LNCAP (cell line): ENCODE results near the gene PTPN1.

Experiments
- CTCF ChIP-seq: fragments of 450-650 bp; IDR thresholded peaks from 2 replicates; pipeline ENCODE4 v1.5.1; 2017; ENCODE audit warnings: mild to moderate bottlenecking

PTPN1 gene

DNA sequence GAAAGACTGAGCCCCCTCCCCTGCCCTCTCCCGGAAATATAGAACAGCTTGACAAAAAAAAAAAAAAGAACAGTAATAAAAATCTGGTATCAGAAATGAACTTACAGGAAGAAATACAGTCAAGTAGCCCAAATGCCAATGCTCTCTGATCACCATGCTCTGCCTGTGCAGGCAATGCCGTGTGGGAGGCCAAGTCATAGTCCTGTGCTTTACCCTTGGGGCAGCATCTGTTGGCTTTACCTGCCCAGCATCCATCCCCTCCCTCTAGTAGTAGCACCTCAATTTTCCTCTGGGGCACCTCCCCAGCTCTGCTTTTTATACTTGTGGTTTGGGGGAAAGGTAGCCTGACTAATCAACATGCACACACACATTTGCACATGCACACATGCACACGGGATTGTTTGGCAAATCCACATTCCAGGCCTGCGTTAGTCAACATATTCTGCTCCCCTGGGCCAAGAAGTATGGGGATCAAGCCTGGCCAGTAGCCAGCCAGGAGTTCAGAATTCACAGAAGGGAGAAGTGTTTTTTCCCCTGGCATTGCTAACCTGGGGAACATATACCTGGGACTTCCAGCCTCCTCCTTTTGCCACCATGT lies 111.0 kb downstream of the PTPN1 start:
- TF ChIP-seq CTCF, result no peak

DNA sequence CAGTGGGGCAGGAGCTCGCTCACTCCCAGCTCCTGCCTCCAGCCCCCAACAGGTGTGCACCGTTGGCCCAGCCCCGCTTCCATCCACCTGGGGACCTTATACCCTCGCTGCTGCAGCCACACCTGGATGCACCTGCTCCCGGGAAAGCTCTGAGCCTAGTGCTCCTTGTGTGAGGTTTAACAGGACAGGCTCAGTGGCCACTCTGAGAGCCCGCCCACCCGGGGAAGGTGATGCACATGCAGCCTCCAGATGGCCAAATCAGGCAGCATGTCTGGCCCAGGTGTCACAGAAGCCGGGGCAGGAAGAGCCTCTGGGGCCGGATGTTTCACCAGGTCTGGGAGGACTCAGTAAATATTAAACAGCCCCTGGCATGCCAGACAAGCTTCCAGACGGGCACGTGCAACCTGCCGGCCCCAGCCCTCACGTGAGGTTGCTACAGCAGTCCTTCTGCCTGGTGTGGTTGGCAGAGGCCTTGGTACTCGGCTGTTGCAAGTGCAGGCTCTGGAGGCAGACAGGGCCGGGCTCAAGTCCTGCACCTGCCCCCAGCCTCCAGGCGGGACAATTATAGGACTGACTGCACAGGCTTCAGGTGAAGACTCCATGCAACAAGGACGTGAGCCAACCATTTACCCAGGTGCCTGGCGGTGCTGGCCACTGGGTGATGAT lies 114.3 kb downstream of the PTPN1 start:
- TF ChIP-seq CTCF, result no peak

DNA sequence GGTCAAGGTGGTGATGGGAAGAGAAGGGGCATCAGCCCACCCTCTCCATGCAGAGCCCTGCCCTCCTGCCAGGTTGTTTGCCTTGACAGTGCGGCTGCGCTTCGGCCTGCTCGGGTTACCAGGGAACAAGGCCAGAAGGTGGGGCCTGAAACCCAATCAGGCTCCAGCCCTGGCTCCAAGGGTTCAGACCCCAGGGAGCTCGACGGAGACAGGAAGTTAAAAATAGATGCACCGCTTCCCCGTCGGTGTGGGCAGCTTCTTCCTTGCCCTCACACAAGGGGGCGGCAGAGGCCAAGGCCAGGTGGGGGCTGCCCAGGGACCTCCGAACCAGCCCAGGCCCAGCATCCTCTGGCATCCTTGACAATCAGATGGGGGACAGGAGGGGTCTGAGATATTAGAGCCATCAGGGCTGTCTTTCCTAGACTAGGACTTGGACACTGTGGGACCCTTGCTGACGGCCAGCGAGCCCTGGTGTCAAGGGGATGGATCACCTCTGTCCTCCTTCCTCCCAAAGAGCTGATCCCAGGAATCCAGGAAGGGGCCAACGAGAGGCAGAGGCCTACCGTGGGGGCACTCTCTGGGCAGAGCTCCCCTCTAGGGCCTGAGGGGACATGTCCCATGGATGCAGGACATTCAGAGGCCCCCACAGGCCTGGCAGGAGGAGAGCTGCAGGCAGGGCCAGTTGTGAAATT lies 115.9 kb downstream of the PTPN1 start:
- TF ChIP-seq CTCF, result no peak; the same call in 1 of the 2 replicates

GRCh38 chr20:50627747-50628146 lies 117.6 kb downstream of the PTPN1 start:
- TF ChIP-seq CTCF, result no peak

DNA sequence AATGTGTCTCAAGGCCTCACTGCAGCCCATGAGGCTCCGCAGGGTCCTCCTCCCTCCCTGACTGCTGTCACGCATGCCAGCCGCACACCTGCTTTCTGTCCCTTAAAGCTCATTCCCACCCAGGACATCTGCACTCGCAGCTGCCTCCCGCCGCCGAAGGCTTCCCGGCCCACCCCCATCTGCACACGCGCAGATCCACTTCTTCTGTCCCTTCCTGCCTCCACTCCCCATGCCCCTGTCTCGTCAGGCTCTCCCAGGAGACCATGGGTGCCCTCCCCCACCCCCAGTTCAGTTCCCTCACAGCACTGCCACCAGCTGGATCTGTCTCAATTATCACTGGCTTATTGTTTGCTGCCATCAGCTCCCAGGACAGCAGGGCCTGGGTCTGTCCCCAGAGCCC lies 118.1 kb downstream of the PTPN1 start:
- TF ChIP-seq CTCF, result no peak

DNA sequence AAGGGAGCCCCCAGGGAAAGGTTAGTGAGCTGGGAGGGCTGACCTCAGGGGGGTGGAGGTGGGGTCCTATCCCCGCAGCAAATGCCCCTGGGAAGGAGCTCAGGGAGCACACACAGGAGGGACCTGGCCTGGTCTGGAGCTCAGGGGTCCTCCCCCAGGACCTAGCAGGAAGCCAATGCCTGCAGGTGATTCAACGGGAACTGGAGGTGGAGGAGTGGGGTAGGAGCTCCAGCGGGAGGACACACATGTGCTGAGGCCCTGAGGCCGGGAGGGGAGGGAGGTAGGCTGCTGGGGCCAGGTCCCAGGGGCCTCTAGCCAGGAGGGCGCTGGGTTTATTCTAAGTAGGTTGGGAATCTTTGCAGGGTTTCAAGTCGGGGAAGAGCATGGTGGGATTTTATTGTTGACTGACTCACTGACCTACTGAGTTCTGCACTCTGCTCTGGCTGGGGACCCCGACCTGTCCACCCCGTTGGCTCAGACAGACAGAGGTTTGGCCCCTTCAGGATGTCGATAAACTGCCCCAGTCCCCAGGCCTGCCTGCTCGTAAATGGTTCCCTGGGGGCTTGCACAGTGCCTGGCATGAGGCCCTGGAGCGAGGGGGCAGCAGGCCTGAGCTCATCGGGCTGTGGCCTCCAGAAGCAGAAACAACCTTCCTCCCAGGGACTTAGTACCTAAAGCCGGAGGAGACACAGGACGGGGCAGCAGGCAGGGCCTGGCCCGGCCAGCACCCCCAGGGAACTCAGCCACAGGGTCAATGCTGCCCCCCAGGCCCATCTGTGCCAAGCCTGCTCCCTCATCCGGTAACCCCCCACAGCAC lies 118.9 kb downstream of the PTPN1 start:
- TF ChIP-seq CTCF, result no peak

DNA sequence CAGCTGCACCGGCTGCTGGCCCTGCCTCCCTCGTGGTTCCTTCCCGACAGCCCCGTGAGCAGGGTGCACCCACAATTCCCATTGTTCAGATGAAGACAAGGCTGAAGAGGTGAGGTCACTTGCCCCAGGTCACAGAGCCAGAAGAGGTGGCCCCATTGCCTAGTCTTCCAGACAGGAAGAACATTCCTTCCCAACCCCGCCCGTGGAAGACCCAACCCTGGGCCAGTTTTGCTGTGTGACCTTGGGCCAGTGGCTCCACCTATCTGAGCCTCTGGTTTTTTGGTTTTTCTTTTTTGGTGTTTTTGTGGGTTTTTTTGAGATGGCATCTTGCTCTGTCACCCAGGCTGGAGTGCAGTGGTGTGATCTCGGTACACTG lies 119.5 kb downstream of the PTPN1 start:
- TF ChIP-seq CTCF, result no peak
